Stimulated activated naive CD8-positive, alpha-beta T cell treated with anti-CD3 and anti-CD28 coated beads, Interleukin-15, Interleukin-2, amounts not matched to agents 100 U/mL and 50 U/mL, for 24 hours (primary cell): Measurements from ENCODE around the gene ARHGAP5.
A peak's percentile ranks its signal among the peaks of the same experiment; 100 is the strongest.

ENCODE experiments used
- ATAC-seq: fragments of 150-1000 bp; cut with Tn5 transposase; one replicate; pipeline ENCODE4 v1.10.0; 2021
- DNase-seq: peaks from one replicate; pipeline ENCODE4 v3.0.0; 2021

The ARHGAP5 gene

GRCh38 chr14:32185097-32185496, 108.0 kb downstream of the ARHGAP5 start:
- DNase-seq (no peak), ATAC-seq (no peak)

GRCh38 chr14:32186248-32186647, 109.1 kb downstream of the ARHGAP5 start:
- DNase-seq (no peak), ATAC-seq (no peak)

- no peak for DNase-seq
These were observed 112.7 kb downstream of the ARHGAP5 start for GRCh38 chr14:32189811-32190210.

GRCh38 chr14:32190673-32191072, 113.6 kb downstream of the ARHGAP5 start:
- no peak for DNase-seq

More at GRCh38 chr14:32189811-32190210, 112.7 kb downstream of the ARHGAP5 start:
- no peak for ATAC-seq

GRCh38 chr14:32192712-32193373, 115.7 kb downstream of the ARHGAP5 start:
- ATAC-seq (no peak), DNase-seq (no peak)

More at GRCh38 chr14:32190673-32191072, 113.6 kb downstream of the ARHGAP5 start:
- no peak for ATAC-seq

- ATAC-seq (peak; percentile 43), DNase-seq (no peak)
These were observed 116.4 kb downstream of the ARHGAP5 start for GRCh38 chr14:32193532-32193931.

- ATAC-seq (no peak), DNase-seq (no peak)
These were observed 118.5 kb downstream of the ARHGAP5 start for GRCh38 chr14:32195636-32196035.

- ATAC-seq: no peak
These were observed 120.8 kb downstream of the ARHGAP5 start for GRCh38 chr14:32197919-32198318.

GRCh38 chr14:32200368-32201192, 123.5 kb downstream of the ARHGAP5 start:
- DNase-seq: no peak
- ATAC-seq: no peak

More at GRCh38 chr14:32197919-32198318, 120.8 kb downstream of the ARHGAP5 start:
- DNase-seq: no peak

- peak; percentile 54 for ATAC-seq
- DNase-seq: peak; percentile 86
These were observed 124.2 kb downstream of the ARHGAP5 start for GRCh38 chr14:32201193-32201815.

GRCh38 chr14:32201816-32202490, 124.8 kb downstream of the ARHGAP5 start, which contains the start of gene RNU6-7:
RNU6-7 (plus strand) TSS chr14:32202045.
- ATAC-seq (no peak), DNase-seq (peak; percentile 37)

- DNase-seq (no peak), ATAC-seq (no peak)
These were observed 125.4 kb downstream of the ARHGAP5 start for GRCh38 chr14:32202491-32202997.

- ATAC-seq: peak; percentile 89
- DNase-seq: peak; percentile 86
These were observed 126.1 kb downstream of the ARHGAP5 start, which contains the start of gene RNU6-8 for GRCh38 chr14:32202998-32203882. RNU6-8 (minus strand) TSS chr14:32203269.

GRCh38 chr14:32203928-32204357, 126.8 kb downstream of the ARHGAP5 start:
- ATAC-seq: no peak
- DNase-seq: peak; percentile 23

GRCh38 chr14:32205554-32205953, 128.4 kb downstream of the ARHGAP5 start:
- ATAC-seq: no peak
- no peak for DNase-seq

GRCh38 chr14:32205984-32206383, 128.9 kb downstream of the ARHGAP5 start:
- no peak for ATAC-seq
- DNase-seq: peak; percentile 9

- ATAC-seq (no peak), DNase-seq (no peak)
These were observed 129.4 kb downstream of the ARHGAP5 start for GRCh38 chr14:32206552-32206951.

- ATAC-seq: no peak
- no peak for DNase-seq
These were observed 131.4 kb downstream of the ARHGAP5 start for GRCh38 chr14:32208490-32208889.
